HepG2 (cell line): ENCODE data around the gene NEDD4L. TPM values are rescaled to one million over a fixed set of nuclear protein-coding genes. Genes with fewer than 3 reads are reported as not detected.

Experiments used
- CREM ChIP-seq, 2 experiments: sonication (generic) in 1 of 2; formaldehyde crosslinking in 1 of 2; IDR thresholded peaks; 2 replicates each; pipeline versions ENCODE4 v1.4.0 to v1.6.1; 2016 to 2020; ENCODE audit warnings: antibody characterized with exemption in 1 of 2, mild to moderate bottlenecking in 1 of 2, missing genetic modification reagents in 1 of 2
- HNF4G ChIP-seq, 2 experiments: sonication (generic) in 1 of 2; formaldehyde crosslinking in 1 of 2; IDR thresholded peaks; 2 replicates each; pipeline versions ENCODE4 v1.4.0 to v1.6.1; 2011 to 2020; ENCODE audit warnings: borderline replicate concordance in 2 of 2, low read depth in 2 of 2, mild to moderate bottlenecking in 2 of 2, low read length in 1 of 2, missing genetic modification reagents in 1 of 2, moderate library complexity in 1 of 2
- KAT2B ChIP-seq: fragments of 150-350 bp; IDR thresholded peaks from 2 replicates; pipeline ENCODE4 v1.6.1; 2014; ENCODE audit warnings: low read depth, low read length, borderline replicate concordance
- MYPOP ChIP-seq: sonication (generic); formaldehyde crosslinking; IDR thresholded peaks from 2 replicates; pipeline ENCODE4 v1.8.1; 2023; ENCODE audit warnings: mild to moderate bottlenecking, moderate library complexity, missing genetic modification reagents
- NR2F1 ChIP-seq, 2 experiments: fragments of 450-650 bp in 1 of 2; formaldehyde crosslinking in 1 of 2; IDR thresholded peaks; 2 replicates each; pipeline versions ENCODE4 v1.5.0 to v1.6.1; 2016 to 2020; ENCODE audit warnings: mild to moderate bottlenecking in 1 of 2, missing compliant biosample characterization in 1 of 2, missing genetic modification reagents in 1 of 2, moderate library complexity in 1 of 2
- NR2F6 ChIP-seq, 2 experiments: IDR thresholded peaks; 2 replicates each; pipeline ENCODE4 v1.6.1; 2016; ENCODE audit warnings: antibody characterized with exemption in 1 of 2, mild to moderate bottlenecking in 1 of 2
- PAX8 ChIP-seq: sonication (generic); formaldehyde crosslinking; IDR thresholded peaks from 2 replicates; pipeline ENCODE4 v1.8.0; 2022; ENCODE audit warnings: mild to moderate bottlenecking, missing genetic modification reagents, borderline replicate concordance
- RXRB ChIP-seq: IDR thresholded peaks from 2 replicates; pipeline ENCODE4 v1.6.1; 2016; ENCODE audit warnings: borderline replicate concordance, missing genetic modification reagents, missing compliant biosample characterization
- TBX2 ChIP-seq: sonication (generic); formaldehyde crosslinking; IDR thresholded peaks from 2 replicates; pipeline ENCODE4 v1.5.0; 2020; ENCODE audit warnings: missing genetic modification reagents, mild to moderate bottlenecking, borderline replicate concordance
- ZNF264 ChIP-seq: sonication (generic); formaldehyde crosslinking; IDR thresholded peaks from 2 replicates; pipeline ENCODE4 v1.4.0; 2020; ENCODE audit warnings: missing genetic modification reagents
- ZNF276 ChIP-seq: sonication (generic); formaldehyde crosslinking; IDR thresholded peaks from 2 replicates; pipeline ENCODE4 v1.4.0; 2020; ENCODE audit warnings: mild to moderate bottlenecking, low read depth, missing genetic modification reagents
- ZNF335 ChIP-seq: sonication (generic); formaldehyde crosslinking; IDR thresholded peaks from 2 replicates; pipeline ENCODE4 v1.4.0; 2020; ENCODE audit warnings: missing genetic modification reagents
- ZNF362 ChIP-seq: sonication (generic); formaldehyde crosslinking; IDR thresholded peaks from 2 replicates; pipeline ENCODE4 v1.4.0; 2020; ENCODE audit warnings: missing genetic modification reagents, mild to moderate bottlenecking, borderline replicate concordance
- ZNF543 ChIP-seq: sonication (generic); formaldehyde crosslinking; IDR thresholded peaks from 2 replicates; pipeline ENCODE4 v1.4.0; 2020; ENCODE audit warnings: mild to moderate bottlenecking, missing genetic modification reagents
- ZNF546 ChIP-seq: sonication (generic); formaldehyde crosslinking; conservative IDR thresholded peaks from 2 replicates; pipeline ENCODE4 v1.8.1; 2023; ENCODE audit warnings: mild to moderate bottlenecking, missing genetic modification reagents
- ZNF558 ChIP-seq: sonication (generic); formaldehyde crosslinking; IDR thresholded peaks from 2 replicates; pipeline ENCODE4 v1.9.0; 2022; ENCODE audit warnings: mild to moderate bottlenecking, missing genetic modification reagents, borderline replicate concordance
- ZNF790 ChIP-seq: sonication (generic); formaldehyde crosslinking; IDR thresholded peaks from 2 replicates; pipeline ENCODE4 v1.8.0; 2022; ENCODE audit warnings: missing genetic modification reagents, mild to moderate bottlenecking, borderline replicate concordance
- polyA plus RNA-seq, 8 experiments: library from polyadenylated mRNA; depleted of rRNA in 3 of 8; stranded (reverse) in 7 of 8; unstranded in 1 of 8; fragments of >200 nt; fragmentation: Illumina TruSeq in 4 of 8; extraction: Trizol in 4 of 8; gene quantifications; 2 replicates each; pipeline versions ENCODE4 v1.2.1 to v1.2.3, GENCODE V29; 2011 to 2016; ENCODE audit warnings: low read depth in 4 of 8, missing spikeins in 1 of 8, mixed read lengths in 1 of 8; ENCODE audit not compliant: insufficient read depth in 1 of 8
- total RNA-seq, 5 experiments: library from RNA; depleted of rRNA; stranded (reverse); fragments of >200 nt; fragmentation: Illumina TruSeq; extraction: Trizol; gene quantifications; 2 replicates each; pipeline ENCODE4 v1.2.3, GENCODE V29; 2016; ENCODE audit warnings: low read depth in 1 of 5
- TF ChIP-seq, protein P1 (sequence below): sonication (generic); formaldehyde crosslinking; IDR thresholded peaks from 2 replicates; pipeline ENCODE4 v1.4.0; 2020; ENCODE audit warnings: missing genetic modification reagents
- TF ChIP-seq, protein P2 (sequence below): sonication (generic); formaldehyde crosslinking; IDR thresholded peaks from 2 replicates; pipeline ENCODE4; 2020; ENCODE audit warnings: missing genetic modification reagents, mild to moderate bottlenecking, borderline replicate concordance
- TF ChIP-seq, protein P3 (sequence below): IDR thresholded peaks from 2 replicates; pipeline ENCODE4 v1.6.1; 2012; ENCODE audit warnings: inconsistent platforms

Gene NEDD4L
- total and polyA plus RNA-seq, 2 of the 13 experiments (the other 11 are each of a cell fraction or from before 2014, with no cell fraction given) = 168 to 390 TPM

- TF ChIP-seq, protein P1, sequence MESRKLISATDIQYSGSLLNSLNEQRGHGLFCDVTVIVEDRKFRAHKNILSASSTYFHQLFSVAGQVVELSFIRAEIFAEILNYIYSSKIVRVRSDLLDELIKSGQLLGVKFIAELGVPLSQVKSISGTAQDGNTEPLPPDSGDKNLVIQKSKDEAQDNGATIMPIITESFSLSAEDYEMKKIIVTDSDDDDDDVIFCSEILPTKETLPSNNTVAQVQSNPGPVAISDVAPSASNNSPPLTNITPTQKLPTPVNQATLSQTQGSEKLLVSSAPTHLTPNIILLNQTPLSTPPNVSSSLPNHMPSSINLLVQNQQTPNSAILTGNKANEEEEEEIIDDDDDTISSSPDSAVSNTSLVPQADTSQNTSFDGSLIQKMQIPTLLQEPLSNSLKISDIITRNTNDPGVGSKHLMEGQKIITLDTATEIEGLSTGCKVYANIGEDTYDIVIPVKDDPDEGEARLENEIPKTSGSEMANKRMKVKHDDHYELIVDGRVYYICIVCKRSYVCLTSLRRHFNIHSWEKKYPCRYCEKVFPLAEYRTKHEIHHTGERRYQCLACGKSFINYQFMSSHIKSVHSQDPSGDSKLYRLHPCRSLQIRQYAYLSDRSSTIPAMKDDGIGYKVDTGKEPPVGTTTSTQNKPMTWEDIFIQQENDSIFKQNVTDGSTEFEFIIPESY (CRISPR knock-in tag) = no peak
- 0 out of 2 replicates have a peak, but pooled peaks have one; percentile 32 for TF ChIP-seq ZNF558 (CRISPR knock-in tag)
- TF ChIP-seq ZNF362 (CRISPR knock-in tag) = no peak
- TF ChIP-seq NR2F1 (CRISPR knock-in tag; IDR thresholded peaks at IDR 0.05) = no peak
- TF ChIP-seq PAX8 (CRISPR knock-in tag) = no peak
- no peak for TF ChIP-seq HNF4G (IDR thresholded peaks at IDR 0.05; ENCODE audit: borderline replicate concordance, low read depth, low read length)
- no peak for TF ChIP-seq HNF4G (CRISPR knock-in tag; IDR thresholded peaks at IDR 0.05; ENCODE audit: borderline replicate concordance, low read depth)
- no peak for TF ChIP-seq ZNF264 (CRISPR knock-in tag)
- no peak for TF ChIP-seq ZNF276 (CRISPR knock-in tag)
- TF ChIP-seq TBX2 (CRISPR knock-in tag) = no peak
- TF ChIP-seq CREM (IDR thresholded peaks at IDR 0.05) = no peak
- TF ChIP-seq CREM (CRISPR knock-in tag; IDR thresholded peaks at IDR 0.05) = no peak
- TF ChIP-seq, protein P2, sequence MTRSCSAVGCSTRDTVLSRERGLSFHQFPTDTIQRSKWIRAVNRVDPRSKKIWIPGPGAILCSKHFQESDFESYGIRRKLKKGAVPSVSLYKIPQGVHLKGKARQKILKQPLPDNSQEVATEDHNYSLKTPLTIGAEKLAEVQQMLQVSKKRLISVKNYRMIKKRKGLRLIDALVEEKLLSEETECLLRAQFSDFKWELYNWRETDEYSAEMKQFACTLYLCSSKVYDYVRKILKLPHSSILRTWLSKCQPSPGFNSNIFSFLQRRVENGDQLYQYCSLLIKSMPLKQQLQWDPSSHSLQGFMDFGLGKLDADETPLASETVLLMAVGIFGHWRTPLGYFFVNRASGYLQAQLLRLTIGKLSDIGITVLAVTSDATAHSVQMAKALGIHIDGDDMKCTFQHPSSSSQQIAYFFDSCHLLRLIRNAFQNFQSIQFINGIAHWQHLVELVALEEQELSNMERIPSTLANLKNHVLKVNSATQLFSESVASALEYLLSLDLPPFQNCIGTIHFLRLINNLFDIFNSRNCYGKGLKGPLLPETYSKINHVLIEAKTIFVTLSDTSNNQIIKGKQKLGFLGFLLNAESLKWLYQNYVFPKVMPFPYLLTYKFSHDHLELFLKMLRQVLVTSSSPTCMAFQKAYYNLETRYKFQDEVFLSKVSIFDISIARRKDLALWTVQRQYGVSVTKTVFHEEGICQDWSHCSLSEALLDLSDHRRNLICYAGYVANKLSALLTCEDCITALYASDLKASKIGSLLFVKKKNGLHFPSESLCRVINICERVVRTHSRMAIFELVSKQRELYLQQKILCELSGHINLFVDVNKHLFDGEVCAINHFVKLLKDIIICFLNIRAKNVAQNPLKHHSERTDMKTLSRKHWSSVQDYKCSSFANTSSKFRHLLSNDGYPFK (CRISPR knock-in tag) = peak; percentile 21; the same call in 1 of the 2 replicates
- TF ChIP-seq, protein P3, sequence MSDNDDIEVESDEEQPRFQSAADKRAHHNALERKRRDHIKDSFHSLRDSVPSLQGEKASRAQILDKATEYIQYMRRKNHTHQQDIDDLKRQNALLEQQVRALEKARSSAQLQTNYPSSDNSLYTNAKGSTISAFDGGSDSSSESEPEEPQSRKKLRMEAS = peak; percentile 30; the same call in 1 of the 2 replicates
- TF ChIP-seq ZNF543 (CRISPR knock-in tag) = no peak
- no peak for TF ChIP-seq MYPOP
- no peak for TF ChIP-seq ZNF546
- no peak for TF ChIP-seq ZNF335
- no peak for TF ChIP-seq KAT2B
- no peak for TF ChIP-seq ZNF790 (CRISPR knock-in tag)
- TF ChIP-seq RXRB = no peak
- no peak for TF ChIP-seq NR2F6 (IDR thresholded peaks at IDR 0.05)
- TF ChIP-seq NR2F6 (CRISPR knock-in tag; IDR thresholded peaks at IDR 0.05) = 0 out of 2 replicates have a peak, but pooled peaks have one; percentile 15
Measured at GRCh38 chr18:58431215-58431614, 387.2 kb downstream of the NEDD4L start (continued).
